ENCODE data around the gene OGDH. TPM values are rescaled to one million over a fixed set of nuclear protein-coding genes. Genes with fewer than 3 reads are reported as not detected.
A peak's percentile ranks its signal among the peaks of the same experiment; 100 is the strongest.

Gene OGDH
- total and polyA plus RNA-seq, 10 of the 15 experiments (the other 5 are each of a cell fraction or from before 2014, with no cell fraction given) = 4.1 to 103 (median 48.4) TPM

GRCh38 chr7:44606341-44607140 lies at the start of gene OGDH (continued):
- TF ChIP-seq, protein P1, sequence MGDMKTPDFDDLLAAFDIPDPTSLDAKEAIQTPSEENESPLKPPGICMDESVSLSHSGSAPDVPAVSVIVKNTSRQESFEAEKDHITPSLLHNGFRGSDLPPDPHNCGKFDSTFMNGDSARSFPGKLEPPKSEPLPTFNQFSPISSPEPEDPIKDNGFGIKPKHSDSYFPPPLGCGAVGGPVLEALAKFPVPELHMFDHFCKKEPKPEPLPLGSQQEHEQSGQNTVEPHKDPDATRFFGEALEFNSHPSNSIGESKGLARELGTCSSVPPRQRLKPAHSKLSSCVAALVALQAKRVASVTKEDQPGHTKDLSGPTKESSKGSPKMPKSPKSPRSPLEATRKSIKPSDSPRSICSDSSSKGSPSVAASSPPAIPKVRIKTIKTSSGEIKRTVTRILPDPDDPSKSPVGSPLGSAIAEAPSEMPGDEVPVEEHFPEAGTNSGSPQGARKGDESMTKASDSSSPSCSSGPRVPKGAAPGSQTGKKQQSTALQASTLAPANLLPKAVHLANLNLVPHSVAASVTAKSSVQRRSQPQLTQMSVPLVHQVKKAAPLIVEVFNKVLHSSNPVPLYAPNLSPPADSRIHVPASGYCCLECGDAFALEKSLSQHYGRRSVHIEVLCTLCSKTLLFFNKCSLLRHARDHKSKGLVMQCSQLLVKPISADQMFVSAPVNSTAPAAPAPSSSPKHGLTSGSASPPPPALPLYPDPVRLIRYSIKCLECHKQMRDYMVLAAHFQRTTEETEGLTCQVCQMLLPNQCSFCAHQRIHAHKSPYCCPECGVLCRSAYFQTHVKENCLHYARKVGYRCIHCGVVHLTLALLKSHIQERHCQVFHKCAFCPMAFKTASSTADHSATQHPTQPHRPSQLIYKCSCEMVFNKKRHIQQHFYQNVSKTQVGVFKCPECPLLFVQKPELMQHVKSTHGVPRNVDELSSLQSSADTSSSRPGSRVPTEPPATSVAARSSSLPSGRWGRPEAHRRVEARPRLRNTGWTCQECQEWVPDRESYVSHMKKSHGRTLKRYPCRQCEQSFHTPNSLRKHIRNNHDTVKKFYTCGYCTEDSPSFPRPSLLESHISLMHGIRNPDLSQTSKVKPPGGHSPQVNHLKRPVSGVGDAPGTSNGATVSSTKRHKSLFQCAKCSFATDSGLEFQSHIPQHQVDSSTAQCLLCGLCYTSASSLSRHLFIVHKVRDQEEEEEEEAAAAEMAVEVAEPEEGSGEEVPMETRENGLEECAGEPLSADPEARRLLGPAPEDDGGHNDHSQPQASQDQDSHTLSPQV (IDR thresholded peaks at IDR 0.05) = 0 out of 2 replicates have a peak, but pooled peaks have one; percentile 17
- TF ChIP-seq CEBPB (IDR thresholded peaks at IDR 0.05; ENCODE audit: borderline replicate concordance in 1 of 2, low read depth in 2 of 2, low read length in 2 of 2) (no peak), EGR1 (IDR thresholded peaks at IDR 0.05; ENCODE audit: borderline replicate concordance in 1 of 2, low read depth in 2 of 2, low read length in 2 of 2) (no peak), YBX1 (IDR thresholded peaks at IDR 0.05) (no peak), CHD2 (IDR thresholded peaks at IDR 0.05; ENCODE audit: borderline replicate concordance, low read depth, low read length) (peak; percentile 94), GATAD2B (conservative IDR thresholded peaks at IDR 0.05; ENCODE audit: low read depth) (0 out of 2 replicates have a peak, but pooled peaks have one; percentile 53), MEF2B (IDR thresholded peaks at IDR 0.05; ENCODE audit: partially characterized antibody, poor library complexity, severe bottlenecking) (no peak), RAD51 (IDR thresholded peaks at IDR 0.05) (peak; percentile 92), SPI1 (IDR thresholded peaks at IDR 0.05; ENCODE audit: borderline replicate concordance, insufficient read depth, low read depth, low read length) (no peak), WRNIP1 (IDR thresholded peaks at IDR 0.05; ENCODE audit: borderline replicate concordance, low read depth, low read length) (no peak), CREM (IDR thresholded peaks at IDR 0.05; ENCODE audit: low read depth) (peak; percentile 99), MEF2A (IDR thresholded peaks at IDR 0.05; ENCODE audit: insufficient read depth, low read depth, low read length) (no peak), POU2F2 (IDR thresholded peaks at IDR 0.05; ENCODE audit: borderline replicate concordance, low read depth, low read length) (peak; percentile 68; the same call in 1 of the 3 replicates)
- TF ChIP-seq, protein P2, sequence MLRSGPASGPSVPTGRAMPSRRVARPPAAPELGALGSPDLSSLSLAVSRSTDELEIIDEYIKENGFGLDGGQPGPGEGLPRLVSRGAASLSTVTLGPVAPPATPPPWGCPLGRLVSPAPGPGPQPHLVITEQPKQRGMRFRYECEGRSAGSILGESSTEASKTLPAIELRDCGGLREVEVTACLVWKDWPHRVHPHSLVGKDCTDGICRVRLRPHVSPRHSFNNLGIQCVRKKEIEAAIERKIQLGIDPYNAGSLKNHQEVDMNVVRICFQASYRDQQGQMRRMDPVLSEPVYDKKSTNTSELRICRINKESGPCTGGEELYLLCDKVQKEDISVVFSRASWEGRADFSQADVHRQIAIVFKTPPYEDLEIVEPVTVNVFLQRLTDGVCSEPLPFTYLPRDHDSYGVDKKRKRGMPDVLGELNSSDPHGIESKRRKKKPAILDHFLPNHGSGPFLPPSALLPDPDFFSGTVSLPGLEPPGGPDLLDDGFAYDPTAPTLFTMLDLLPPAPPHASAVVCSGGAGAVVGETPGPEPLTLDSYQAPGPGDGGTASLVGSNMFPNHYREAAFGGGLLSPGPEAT (IDR thresholded peaks at IDR 0.05; ENCODE audit: low read depth) = no peak
- TF ChIP-seq, protein P3, sequence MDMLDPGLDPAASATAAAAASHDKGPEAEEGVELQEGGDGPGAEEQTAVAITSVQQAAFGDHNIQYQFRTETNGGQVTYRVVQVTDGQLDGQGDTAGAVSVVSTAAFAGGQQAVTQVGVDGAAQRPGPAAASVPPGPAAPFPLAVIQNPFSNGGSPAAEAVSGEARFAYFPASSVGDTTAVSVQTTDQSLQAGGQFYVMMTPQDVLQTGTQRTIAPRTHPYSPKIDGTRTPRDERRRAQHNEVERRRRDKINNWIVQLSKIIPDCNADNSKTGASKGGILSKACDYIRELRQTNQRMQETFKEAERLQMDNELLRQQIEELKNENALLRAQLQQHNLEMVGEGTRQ (IDR thresholded peaks at IDR 0.05; ENCODE audit: borderline replicate concordance, low read depth, low read length) = peak; percentile 82
- TF ChIP-seq, protein P4, sequence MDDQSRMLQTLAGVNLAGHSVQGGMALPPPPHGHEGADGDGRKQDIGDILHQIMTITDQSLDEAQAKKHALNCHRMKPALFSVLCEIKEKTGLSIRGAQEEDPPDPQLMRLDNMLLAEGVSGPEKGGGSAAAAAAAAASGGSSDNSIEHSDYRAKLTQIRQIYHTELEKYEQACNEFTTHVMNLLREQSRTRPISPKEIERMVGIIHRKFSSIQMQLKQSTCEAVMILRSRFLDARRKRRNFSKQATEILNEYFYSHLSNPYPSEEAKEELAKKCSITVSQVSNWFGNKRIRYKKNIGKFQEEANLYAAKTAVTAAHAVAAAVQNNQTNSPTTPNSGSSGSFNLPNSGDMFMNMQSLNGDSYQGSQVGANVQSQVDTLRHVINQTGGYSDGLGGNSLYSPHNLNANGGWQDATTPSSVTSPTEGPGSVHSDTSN (IDR thresholded peaks at IDR 0.05; ENCODE audit: insufficient replicate concordance, low read depth, low read length) = peak; percentile 98
